ENCODE results near the gene NRIP2.

DNA sequence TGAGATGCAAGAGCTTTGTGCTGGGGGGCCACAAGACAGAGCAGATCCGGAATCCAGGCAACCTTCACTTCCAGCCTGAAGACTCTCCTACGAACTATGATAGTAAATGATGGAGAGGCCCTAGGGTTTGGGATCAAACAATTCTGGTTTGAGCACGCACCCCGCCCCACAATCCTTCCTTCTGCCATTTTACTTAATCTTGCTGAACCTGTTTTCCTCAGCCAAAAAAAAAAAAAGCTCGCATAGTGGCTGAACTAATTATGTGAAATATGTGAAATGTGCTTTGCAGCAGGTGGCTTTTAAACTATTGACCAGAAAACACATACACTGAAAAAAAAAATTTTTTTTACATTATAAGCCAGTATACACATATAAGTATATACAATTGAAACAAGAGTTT lies 23.0 kb downstream of the NRIP2 start:
- TF ChIP-seq, protein P1, sequence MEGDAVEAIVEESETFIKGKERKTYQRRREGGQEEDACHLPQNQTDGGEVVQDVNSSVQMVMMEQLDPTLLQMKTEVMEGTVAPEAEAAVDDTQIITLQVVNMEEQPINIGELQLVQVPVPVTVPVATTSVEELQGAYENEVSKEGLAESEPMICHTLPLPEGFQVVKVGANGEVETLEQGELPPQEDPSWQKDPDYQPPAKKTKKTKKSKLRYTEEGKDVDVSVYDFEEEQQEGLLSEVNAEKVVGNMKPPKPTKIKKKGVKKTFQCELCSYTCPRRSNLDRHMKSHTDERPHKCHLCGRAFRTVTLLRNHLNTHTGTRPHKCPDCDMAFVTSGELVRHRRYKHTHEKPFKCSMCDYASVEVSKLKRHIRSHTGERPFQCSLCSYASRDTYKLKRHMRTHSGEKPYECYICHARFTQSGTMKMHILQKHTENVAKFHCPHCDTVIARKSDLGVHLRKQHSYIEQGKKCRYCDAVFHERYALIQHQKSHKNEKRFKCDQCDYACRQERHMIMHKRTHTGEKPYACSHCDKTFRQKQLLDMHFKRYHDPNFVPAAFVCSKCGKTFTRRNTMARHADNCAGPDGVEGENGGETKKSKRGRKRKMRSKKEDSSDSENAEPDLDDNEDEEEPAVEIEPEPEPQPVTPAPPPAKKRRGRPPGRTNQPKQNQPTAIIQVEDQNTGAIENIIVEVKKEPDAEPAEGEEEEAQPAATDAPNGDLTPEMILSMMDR (IDR thresholded peaks at IDR 0.05) = no peak
- no peak for TF ChIP-seq POLR2AphosphoS5 (IDR thresholded peaks at IDR 0.05; ENCODE audit: insufficient read depth in 1 of 2, low read depth in 1 of 2)
